Measurements from ENCODE around the gene ERGIC2. TPM values are rescaled to one million over a fixed set of nuclear protein-coding genes. Genes with fewer than 3 reads are reported as not detected.

ERGIC2 gene
- total RNA-seq, result 10 to 100 TPM; 61.1 to 68.2 TPM

- DNase-seq (peak; percentile 81), ATAC-seq (ENCODE audit: low read depth) (peak; percentile 95)
- POLR2A ChIA-PET, result interaction anchor here (1.0 to 1.4 kb wide), 3 partner anchors 9 to 1945 kb away, joined by 3 to 4 read pairs (median 3); no protein-coding TSS in a partner anchor
- H3K36me3 Mint-ChIP-seq, result peaks cover 11% of the 10 kb centered on the region
- peak within 1 kb of the TSS; percentile 97 for H3K4me3 Mint-ChIP-seq
- no peaks in the 10 kb centered on the region for H3K9me3 Mint-ChIP-seq
- peaks cover 27% of the 10 kb centered on the region for H3K4me1 Mint-ChIP-seq
- H3K27me3 Mint-ChIP-seq, result no peaks in the 10 kb centered on the region
- H3K27ac Mint-ChIP-seq, result peak within 1 kb of the TSS; percentile 95
These were observed at the start of gene ERGIC2 for GRCh38 chr12:29380536-29381523. Gene ERGIC2 (minus strand): TSS chr12:29381172. CDS start chr12:29371633, 9,539 bp downstream.

- POLR2A ChIA-PET, result no interaction called here
- H3K27ac Mint-ChIP-seq, result no peak overlapping the region
- no peaks in the 10 kb centered on the region for H3K36me3 Mint-ChIP-seq
- H3K4me3 Mint-ChIP-seq, result no peak overlapping the region
- no peak for ATAC-seq (ENCODE audit: low read depth)
- H3K4me1 Mint-ChIP-seq, result no peaks in the 10 kb centered on the region
- H3K9me3 Mint-ChIP-seq, result no peaks in the 10 kb centered on the region
- DNase-seq, result no peak
- peaks cover 3% of the 10 kb centered on the region for H3K27me3 Mint-ChIP-seq
These were observed 49.7 kb upstream of the ERGIC2 start for GRCh38 chr12:29430716-29431044.

GRCh38 chr12:29429999-29430715 lies 49.2 kb upstream of the ERGIC2 start:
- H3K4me3 Mint-ChIP-seq, result no peak overlapping the region
- H3K36me3 Mint-ChIP-seq, result no peaks in the 10 kb centered on the region
- no peaks in the 10 kb centered on the region for H3K9me3 Mint-ChIP-seq
- POLR2A ChIA-PET, result no interaction called here
- H3K27me3 Mint-ChIP-seq, result peaks cover 3% of the 10 kb centered on the region
- no peak overlapping the region for H3K27ac Mint-ChIP-seq
- no peak for DNase-seq
- ATAC-seq (ENCODE audit: low read depth), result no peak
- no peaks in the 10 kb centered on the region for H3K4me1 Mint-ChIP-seq

- H3K36me3 Mint-ChIP-seq, result no peaks in the 10 kb centered on the region
- POLR2A ChIA-PET, result no interaction called here
- H3K27ac Mint-ChIP-seq, result no peak overlapping the region
- H3K4me3 Mint-ChIP-seq, result no peak overlapping the region
- no peak for DNase-seq
- ATAC-seq (ENCODE audit: low read depth), result no peak
- peaks cover 6% of the 10 kb centered on the region for H3K27me3 Mint-ChIP-seq
- no peaks in the 10 kb centered on the region for H3K9me3 Mint-ChIP-seq
- no peaks in the 10 kb centered on the region for H3K4me1 Mint-ChIP-seq
These were observed 47.7 kb upstream of the ERGIC2 start for GRCh38 chr12:29428633-29429032.

- Mint-ChIP-seq H3K36me3 (no peaks in the 10 kb centered on the region), H3K9me3 (no peaks in the 10 kb centered on the region), H3K27me3 (peaks cover 6% of the 10 kb centered on the region), H3K27ac (no peak overlapping the region), H3K4me3 (no peak overlapping the region), H3K4me1 (no peaks in the 10 kb centered on the region)
- no peak for ATAC-seq (ENCODE audit: low read depth)
- DNase-seq, result no peak
- POLR2A ChIA-PET, result no interaction called here
These were observed 47.0 kb upstream of the ERGIC2 start for GRCh38 chr12:29427964-29428363.

- H3K4me3 Mint-ChIP-seq, result no peak overlapping the region
- no peak overlapping the region for H3K27ac Mint-ChIP-seq
- no peaks in the 10 kb centered on the region for H3K9me3 Mint-ChIP-seq
- POLR2A ChIA-PET, result no interaction called here
- H3K4me1 Mint-ChIP-seq, result no peaks in the 10 kb centered on the region
- H3K36me3 Mint-ChIP-seq, result no peaks in the 10 kb centered on the region
- ATAC-seq (ENCODE audit: low read depth) (no peak), DNase-seq (no peak)
- H3K27me3 Mint-ChIP-seq, result peaks cover 3% of the 10 kb centered on the region
These were observed 45.5 kb upstream of the ERGIC2 start for GRCh38 chr12:29426498-29426897.

- no peaks in the 10 kb centered on the region for H3K36me3 Mint-ChIP-seq
- peaks cover 3% of the 10 kb centered on the region for H3K27me3 Mint-ChIP-seq
- H3K4me1 Mint-ChIP-seq, result no peaks in the 10 kb centered on the region
- POLR2A ChIA-PET, result no interaction called here
- no peak overlapping the region for H3K27ac Mint-ChIP-seq
- H3K4me3 Mint-ChIP-seq, result no peak overlapping the region
- ATAC-seq (ENCODE audit: low read depth), result no peak
- DNase-seq, result no peak
- no peaks in the 10 kb centered on the region for H3K9me3 Mint-ChIP-seq
These were observed 44.8 kb upstream of the ERGIC2 start for GRCh38 chr12:29425722-29426121.

GRCh38 chr12:29416748-29417147 lies 35.8 kb upstream of the ERGIC2 start:
- H3K27ac Mint-ChIP-seq, result no peak overlapping the region
- DNase-seq (no peak), ATAC-seq (ENCODE audit: low read depth) (no peak)
- H3K4me1 Mint-ChIP-seq, result no peaks in the 10 kb centered on the region
- H3K4me3 Mint-ChIP-seq, result no peak overlapping the region
- no peaks in the 10 kb centered on the region for H3K9me3 Mint-ChIP-seq
- POLR2A ChIA-PET, result no interaction called here
- H3K27me3 Mint-ChIP-seq, result peaks cover 6% of the 10 kb centered on the region
- no peaks in the 10 kb centered on the region for H3K36me3 Mint-ChIP-seq

- Mint-ChIP-seq H3K9me3 (no peaks in the 10 kb centered on the region), H3K27ac (no peak overlapping the region), H3K36me3 (no peaks in the 10 kb centered on the region), H3K4me1 (no peaks in the 10 kb centered on the region), H3K4me3 (no peak overlapping the region), H3K27me3 (peaks cover 6% of the 10 kb centered on the region)
- ATAC-seq (ENCODE audit: low read depth) (no peak), DNase-seq (no peak)
- POLR2A ChIA-PET, result no interaction called here
These were observed 34.1 kb upstream of the ERGIC2 start for GRCh38 chr12:29415111-29415510.

- DNase-seq, result no peak
- ATAC-seq (ENCODE audit: low read depth), result no peak
- Mint-ChIP-seq H3K27ac (no peak overlapping the region), H3K4me3 (no peak overlapping the region), H3K4me1 (no peaks in the 10 kb centered on the region), H3K27me3 (peaks cover 6% of the 10 kb centered on the region), H3K9me3 (no peaks in the 10 kb centered on the region), H3K36me3 (no peaks in the 10 kb centered on the region)
- POLR2A ChIA-PET, result no interaction called here
These were observed 33.4 kb upstream of the ERGIC2 start for GRCh38 chr12:29414368-29414767.

- ATAC-seq (ENCODE audit: low read depth) (no peak), DNase-seq (no peak)
- no peaks in the 10 kb centered on the region for H3K4me1 Mint-ChIP-seq
- H3K36me3 Mint-ChIP-seq, result no peaks in the 10 kb centered on the region
- H3K27me3 Mint-ChIP-seq, result peaks cover 11% of the 10 kb centered on the region
- no peak overlapping the region for H3K4me3 Mint-ChIP-seq
- POLR2A ChIA-PET, result no interaction called here
- no peak overlapping the region for H3K27ac Mint-ChIP-seq
- H3K9me3 Mint-ChIP-seq, result no peaks in the 10 kb centered on the region
These were observed 24.6 kb upstream of the ERGIC2 start for GRCh38 chr12:29405561-29405960.

- POLR2A ChIA-PET, result no interaction called here
- Mint-ChIP-seq H3K9me3 (no peaks in the 10 kb centered on the region), H3K4me1 (no peaks in the 10 kb centered on the region), H3K27me3 (peaks cover 11% of the 10 kb centered on the region), H3K27ac (no peak overlapping the region), H3K36me3 (no peaks in the 10 kb centered on the region), H3K4me3 (no peak overlapping the region)
- ATAC-seq (ENCODE audit: low read depth) (no peak), DNase-seq (no peak)
These were observed 23.0 kb upstream of the ERGIC2 start for GRCh38 chr12:29403991-29404390.

GRCh38 chr12:29402437-29402836 lies 21.5 kb upstream of the ERGIC2 start:
- H3K4me1 Mint-ChIP-seq, result no peaks in the 10 kb centered on the region
- H3K4me3 Mint-ChIP-seq, result no peak overlapping the region
- no peak overlapping the region for H3K27ac Mint-ChIP-seq
- H3K9me3 Mint-ChIP-seq, result no peaks in the 10 kb centered on the region
- DNase-seq (no peak), ATAC-seq (ENCODE audit: low read depth) (no peak)
- peaks cover 11% of the 10 kb centered on the region for H3K27me3 Mint-ChIP-seq
- no peaks in the 10 kb centered on the region for H3K36me3 Mint-ChIP-seq
- POLR2A ChIA-PET, result no interaction called here

GRCh38 chr12:29398495-29398894 lies 17.5 kb upstream of the ERGIC2 start:
- Mint-ChIP-seq H3K4me1 (no peaks in the 10 kb centered on the region), H3K27ac (no peak overlapping the region), H3K27me3 (peaks cover 10% of the 10 kb centered on the region), H3K4me3 (no peak overlapping the region), H3K9me3 (no peaks in the 10 kb centered on the region), H3K36me3 (no peaks in the 10 kb centered on the region)
- POLR2A ChIA-PET, result no interaction called here
- ATAC-seq (ENCODE audit: low read depth) (no peak), DNase-seq (no peak)
